ENCODE measurements around the gene ACBD6. TPM values are rescaled to one million over a fixed set of nuclear protein-coding genes. Genes with fewer than 3 reads are reported as not detected.

The ACBD6 gene
- total RNA-seq, 2 experiments from 2014 or later, result 45.6 to 46.8 TPM

DNA sequence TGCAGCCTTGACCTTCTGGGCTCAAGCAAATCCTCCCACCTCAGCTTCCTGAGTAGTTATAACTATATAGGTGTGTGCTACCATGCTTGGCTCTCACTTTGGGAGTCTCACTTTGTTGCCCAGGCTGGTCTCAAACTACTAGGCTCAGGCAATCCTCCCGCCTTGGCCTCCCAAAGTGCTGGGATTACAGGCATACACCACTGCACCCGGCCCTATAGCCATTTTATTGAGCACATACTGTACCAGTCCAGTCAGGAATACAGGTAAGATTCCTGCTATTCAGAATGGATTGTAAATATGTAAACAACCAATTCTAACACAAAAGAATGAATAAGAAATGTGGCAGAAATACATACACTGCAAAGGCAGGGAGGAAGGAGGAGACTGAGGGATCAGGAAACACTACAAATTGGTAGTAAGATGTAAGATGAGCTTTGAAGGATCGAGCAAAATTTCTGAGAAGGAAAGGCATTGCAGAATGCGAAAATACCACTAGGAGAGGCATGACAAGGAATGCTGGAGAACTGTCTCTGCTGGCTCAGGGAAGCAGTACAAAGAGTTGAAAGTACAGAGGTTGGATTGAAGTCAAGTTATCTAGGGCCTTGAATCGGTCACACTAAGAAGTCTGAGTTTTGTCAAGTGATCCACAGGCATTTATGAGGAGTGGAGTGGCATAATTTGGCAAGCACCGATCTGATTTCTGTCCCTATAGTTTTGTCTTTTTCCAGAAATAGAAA lies 211.9 kb downstream of the ACBD6 start:
- DNase-seq, result no peak
- POLR2A ChIA-PET, result no interaction called here
- intact Hi-C loops (cut with DNase I, micrococcal nuclease), result no loop called here
- ATAC-seq, result no peak
- H3K4me3 Mint-ChIP-seq, result no peak overlapping the region
- peaks cover 26% of the 10 kb centered on the region for H3K4me1 Mint-ChIP-seq
- no peaks in the 10 kb centered on the region for H3K27me3 Mint-ChIP-seq
- H3K9me3 Mint-ChIP-seq (ENCODE audit: low read depth), result no peaks in the 10 kb centered on the region
- H3K36me3 Mint-ChIP-seq (ENCODE audit: low read depth), result peaks cover 10% of the 10 kb centered on the region
- H3K27ac Mint-ChIP-seq, result no peak overlapping the region
- CTCF ChIA-PET, result no interaction called here

DNA sequence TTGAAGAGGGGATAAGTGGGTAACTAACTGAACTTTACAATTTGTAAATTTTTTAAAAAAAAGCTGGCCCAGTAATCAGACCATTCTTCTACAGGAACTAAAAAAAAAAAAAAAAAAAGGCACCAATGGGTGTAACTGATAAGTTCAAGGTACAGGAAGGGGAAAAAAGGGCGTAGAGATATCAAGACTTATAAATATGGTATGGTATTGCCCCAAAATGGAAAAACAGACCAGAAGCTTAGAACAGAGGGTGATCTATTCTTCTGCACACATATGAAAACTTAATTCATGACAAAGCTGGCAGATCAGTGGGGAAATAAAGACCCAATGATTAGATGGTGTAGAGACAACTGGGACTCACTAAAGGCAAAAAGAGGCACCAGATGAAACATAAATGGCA lies 213.4 kb downstream of the ACBD6 start:
- Mint-ChIP-seq H3K4me3 (no peak overlapping the region), H3K9me3 (ENCODE audit: low read depth) (no peaks in the 10 kb centered on the region), H3K36me3 (ENCODE audit: low read depth) (peaks cover 10% of the 10 kb centered on the region), H3K4me1 (peaks cover 26% of the 10 kb centered on the region), H3K27me3 (no peaks in the 10 kb centered on the region), H3K27ac (no peak overlapping the region)
- POLR2A ChIA-PET, result no interaction called here
- CTCF ChIA-PET, result no interaction called here
- no peak for ATAC-seq
- intact Hi-C loops (cut with DNase I, micrococcal nuclease), result no loop called here
- no peak for DNase-seq

- DNase-seq (no peak), ATAC-seq (no peak)
- Mint-ChIP-seq H3K4me1 (peaks cover 26% of the 10 kb centered on the region), H3K9me3 (ENCODE audit: low read depth) (no peaks in the 10 kb centered on the region), H3K27me3 (no peaks in the 10 kb centered on the region), H3K27ac (no peak overlapping the region), H3K4me3 (no peak overlapping the region), H3K36me3 (ENCODE audit: low read depth) (peaks cover 12% of the 10 kb centered on the region)
- CTCF ChIA-PET, result no interaction called here
- intact Hi-C loops (cut with DNase I, micrococcal nuclease), result no loop called here
- POLR2A ChIA-PET, result no interaction called here
These were observed 214.2 kb downstream of the ACBD6 start for GRCh38 chr1:180287988-180288705.

GRCh38 chr1:180286417-180286816 lies 216.0 kb downstream of the ACBD6 start:
- DNase-seq (no peak), ATAC-seq (no peak)
- no peaks in the 10 kb centered on the region for H3K9me3 Mint-ChIP-seq (ENCODE audit: low read depth)
- no peak overlapping the region for H3K27ac Mint-ChIP-seq
- CTCF ChIA-PET, result interaction anchor here (0.6 kb wide), 1 partner anchor 246 kb away, joined by 3 read pairs; no protein-coding TSS in a partner anchor
- intact Hi-C loops (cut with DNase I, micrococcal nuclease), result no loop called here
- peaks cover 21% of the 10 kb centered on the region for H3K4me1 Mint-ChIP-seq
- POLR2A ChIA-PET, result no interaction called here
- H3K27me3 Mint-ChIP-seq, result no peaks in the 10 kb centered on the region
- no peak overlapping the region for H3K4me3 Mint-ChIP-seq
- peaks cover 16% of the 10 kb centered on the region for H3K36me3 Mint-ChIP-seq (ENCODE audit: low read depth)

DNA sequence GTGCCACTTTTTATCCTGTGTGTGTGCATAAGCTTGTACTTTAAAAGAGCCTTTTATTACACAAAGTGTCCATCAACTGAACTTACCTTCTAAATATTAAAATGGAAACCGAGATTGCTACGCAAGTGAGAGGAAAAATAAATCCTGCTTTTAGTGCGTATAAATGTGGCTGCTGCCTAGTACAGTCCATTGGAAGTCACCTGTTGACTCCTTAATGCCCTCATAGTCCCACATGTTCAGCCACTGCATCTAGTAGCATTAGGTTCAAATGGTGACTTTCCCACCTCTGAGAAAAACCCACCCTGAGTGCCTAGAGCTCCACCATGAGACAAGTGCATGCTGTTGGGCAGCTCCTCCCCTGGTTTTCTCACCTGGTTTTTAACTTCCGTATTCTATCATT lies 219.3 kb downstream of the ACBD6 start:
- Mint-ChIP-seq H3K4me3 (no peak overlapping the region), H3K9me3 (ENCODE audit: low read depth) (no peaks in the 10 kb centered on the region), H3K4me1 (no peaks in the 10 kb centered on the region), H3K36me3 (ENCODE audit: low read depth) (peaks cover 28% of the 10 kb centered on the region), H3K27me3 (no peaks in the 10 kb centered on the region), H3K27ac (no peak overlapping the region)
- ChIA-PET POLR2A (no interaction called here), CTCF (interaction anchor here (0.6 to 2.0 kb wide), 4 partner anchors 9 to 195 kb away, joined by 3 to 8 read pairs (median 4); no protein-coding TSS in a partner anchor)
- ATAC-seq, result no peak
- intact Hi-C loops (cut with DNase I, micrococcal nuclease), result no loop called here
- DNase-seq, result no peak

DNA sequence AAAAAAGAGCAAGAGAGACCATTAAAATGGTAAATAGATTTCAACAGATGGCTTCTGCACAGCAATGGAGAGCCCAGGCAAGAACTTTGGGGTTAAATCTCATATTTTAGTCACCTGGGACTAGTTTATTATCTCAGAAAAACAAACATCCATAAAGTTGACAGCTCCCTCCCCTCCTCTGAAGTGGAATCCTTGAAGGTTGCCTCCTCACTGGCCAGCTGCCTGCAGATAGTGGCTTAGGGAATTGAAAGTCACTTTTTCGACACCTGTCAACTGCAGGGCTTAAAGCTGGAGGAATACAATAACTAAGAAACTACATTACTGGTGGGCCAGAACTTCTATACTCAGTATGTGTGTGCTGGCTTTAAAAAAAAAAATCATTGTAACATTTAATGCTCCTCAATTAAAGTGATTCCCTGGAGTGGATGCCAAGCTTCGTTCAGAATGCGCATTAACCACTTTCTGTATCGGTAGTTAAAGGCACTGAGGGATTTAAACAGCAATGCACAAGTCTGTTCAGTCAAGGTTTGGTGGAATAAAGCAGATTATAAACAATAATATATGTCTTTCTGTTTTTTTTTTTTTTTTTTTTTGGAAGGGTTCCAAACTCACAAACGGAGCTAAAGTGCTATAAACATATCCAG lies 219.9 kb downstream of the ACBD6 start:
- CTCF ChIA-PET, result interaction anchor here (0.6 to 2.0 kb wide), 4 partner anchors 9 to 195 kb away, joined by 3 to 8 read pairs (median 4); no protein-coding TSS in a partner anchor

GRCh38 chr1:180281490-180281889 lies 220.9 kb downstream of the ACBD6 start:
- ChIA-PET POLR2A (no interaction called here), CTCF (interaction anchor here (0.7 to 1.1 kb wide), 3 partner anchors 44 to 94 kb away, joined by 3 to 6 read pairs (median 4); no protein-coding TSS in a partner anchor)
- DNase-seq (no peak), ATAC-seq (no peak)
- H3K36me3 Mint-ChIP-seq (ENCODE audit: low read depth), result peaks cover 22% of the 10 kb centered on the region
- no peak overlapping the region for H3K27ac Mint-ChIP-seq
- intact Hi-C loops (cut with DNase I, micrococcal nuclease), result no loop called here
- no peaks in the 10 kb centered on the region for H3K27me3 Mint-ChIP-seq
- H3K9me3 Mint-ChIP-seq (ENCODE audit: low read depth), result no peaks in the 10 kb centered on the region
- no peaks in the 10 kb centered on the region for H3K4me1 Mint-ChIP-seq
- H3K4me3 Mint-ChIP-seq, result no peak overlapping the region

More for the DNA sequence above, 219.9 kb downstream of the ACBD6 start:
- Mint-ChIP-seq H3K27me3 (no peaks in the 10 kb centered on the region), H3K9me3 (ENCODE audit: low read depth) (no peaks in the 10 kb centered on the region), H3K27ac (no peak overlapping the region), H3K36me3 (ENCODE audit: low read depth) (peaks cover 22% of the 10 kb centered on the region), H3K4me3 (no peak overlapping the region), H3K4me1 (no peaks in the 10 kb centered on the region)
- intact Hi-C loops (cut with DNase I, micrococcal nuclease), result no loop called here
- no peak for ATAC-seq
- DNase-seq, result no peak
- POLR2A ChIA-PET, result no interaction called here

DNA sequence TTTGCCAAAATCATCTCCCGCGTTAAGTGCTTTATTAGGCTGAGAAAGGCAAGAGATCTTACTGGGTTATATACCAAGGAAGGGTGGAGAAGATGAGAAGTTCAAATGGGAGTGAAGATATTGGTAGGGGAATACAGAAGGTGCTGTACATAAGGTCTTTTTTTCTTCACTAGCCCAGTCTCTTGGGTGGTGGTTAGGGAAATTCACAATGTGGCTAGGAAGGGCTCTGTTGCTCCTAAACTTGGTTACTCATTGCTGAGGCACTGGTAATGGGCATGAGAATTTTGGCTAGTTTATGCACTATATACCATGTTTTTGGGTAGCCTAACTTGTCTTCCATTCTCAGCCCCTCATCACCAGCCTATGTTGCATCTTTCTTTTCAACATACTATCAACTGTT lies 221.8 kb downstream of the ACBD6 start:
- no peaks in the 10 kb centered on the region for H3K4me1 Mint-ChIP-seq
- no peak overlapping the region for H3K4me3 Mint-ChIP-seq
- ATAC-seq (no peak), DNase-seq (no peak)
- no peaks in the 10 kb centered on the region for H3K27me3 Mint-ChIP-seq
- H3K27ac Mint-ChIP-seq, result no peak overlapping the region
- intact Hi-C loops (cut with DNase I, micrococcal nuclease), result no loop called here
- H3K36me3 Mint-ChIP-seq (ENCODE audit: low read depth), result peaks cover 22% of the 10 kb centered on the region
- POLR2A ChIA-PET, result no interaction called here
- H3K9me3 Mint-ChIP-seq (ENCODE audit: low read depth), result no peaks in the 10 kb centered on the region
- CTCF ChIA-PET, result interaction anchor here (0.6 to 1.1 kb wide), 2 partner anchors 71 to 93 kb away, joined by 4 read pairs; no protein-coding TSS in a partner anchor

DNA sequence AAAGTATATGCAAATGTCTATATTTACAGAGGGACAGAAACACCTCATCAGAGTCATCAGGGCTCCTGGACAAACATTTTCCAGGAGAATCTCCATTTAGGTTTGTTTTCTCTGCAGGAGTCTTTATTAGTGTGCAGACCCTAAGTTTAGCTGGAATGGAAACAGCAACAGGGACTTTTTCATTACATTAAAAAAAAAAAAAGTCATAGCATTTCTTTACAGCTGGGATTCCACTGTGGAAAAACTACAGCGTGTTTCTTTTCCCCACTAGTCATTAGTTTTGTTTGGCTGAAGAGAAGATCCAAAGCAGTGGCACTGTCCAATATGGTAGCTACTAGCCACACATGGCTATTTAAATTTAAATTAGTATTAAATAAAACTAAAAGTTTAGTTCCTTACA lies 222.7 kb downstream of the ACBD6 start:
- no peak for ATAC-seq
- ChIA-PET POLR2A (no interaction called here), CTCF (interaction anchor here (0.8 to 1.0 kb wide), 2 partner anchors 27 to 137 kb away, joined by 3 to 6 read pairs; no protein-coding TSS in a partner anchor)
- intact Hi-C loops (cut with DNase I, micrococcal nuclease), result no loop called here
- peaks cover 25% of the 10 kb centered on the region for H3K36me3 Mint-ChIP-seq (ENCODE audit: low read depth)
- no peaks in the 10 kb centered on the region for H3K4me1 Mint-ChIP-seq
- H3K27me3 Mint-ChIP-seq, result no peaks in the 10 kb centered on the region
- DNase-seq, result no peak
- H3K9me3 Mint-ChIP-seq (ENCODE audit: low read depth), result no peaks in the 10 kb centered on the region
- H3K4me3 Mint-ChIP-seq, result no peak overlapping the region
- no peak overlapping the region for H3K27ac Mint-ChIP-seq

- ChIA-PET POLR2A (no interaction called here), CTCF (interaction anchor here (0.6 kb wide), 1 partner anchor 192 kb away, joined by 4 read pairs; no protein-coding TSS in a partner anchor)
- H3K36me3 Mint-ChIP-seq (ENCODE audit: low read depth), result peaks cover 24% of the 10 kb centered on the region
- no peak overlapping the region for H3K27ac Mint-ChIP-seq
- intact Hi-C loops (cut with DNase I, micrococcal nuclease), result no loop called here
- ATAC-seq (no peak), DNase-seq (no peak)
- H3K4me3 Mint-ChIP-seq, result no peak overlapping the region
- no peaks in the 10 kb centered on the region for H3K4me1 Mint-ChIP-seq
- no peaks in the 10 kb centered on the region for H3K9me3 Mint-ChIP-seq (ENCODE audit: low read depth)
- no peaks in the 10 kb centered on the region for H3K27me3 Mint-ChIP-seq
These were observed 223.6 kb downstream of the ACBD6 start for GRCh38 chr1:180278596-180279395.

DNA sequence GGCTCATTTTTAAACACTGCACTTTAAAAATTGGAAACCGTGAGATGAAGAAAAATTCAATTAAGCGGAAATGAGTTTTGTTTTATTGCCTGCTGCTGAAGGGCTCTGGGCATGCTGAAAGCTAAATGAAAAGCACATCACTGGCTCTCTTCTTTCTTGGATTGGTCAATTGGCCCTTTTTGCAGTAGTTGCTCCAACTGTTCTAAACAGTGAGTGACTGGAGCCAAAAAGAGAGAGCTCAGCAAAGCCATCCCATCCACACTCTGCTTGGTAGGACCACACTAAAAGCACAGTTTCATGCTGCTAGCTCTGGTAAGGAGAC lies 224.2 kb downstream of the ACBD6 start:
- intact Hi-C loops (cut with DNase I, micrococcal nuclease), result no loop called here

More for the DNA sequence above, 224.2 kb downstream of the ACBD6 start:
- no peak for ATAC-seq
- H3K4me1 Mint-ChIP-seq, result no peaks in the 10 kb centered on the region
- H3K27ac Mint-ChIP-seq, result no peak overlapping the region
- H3K36me3 Mint-ChIP-seq (ENCODE audit: low read depth), result peaks cover 23% of the 10 kb centered on the region
- H3K27me3 Mint-ChIP-seq, result no peaks in the 10 kb centered on the region
- no peak for DNase-seq
- CTCF ChIA-PET, result interaction anchor here (0.8 kb wide), 1 partner anchor 25 kb away, joined by 4 read pairs; no protein-coding TSS in a partner anchor
- POLR2A ChIA-PET, result no interaction called here
- no peak overlapping the region for H3K4me3 Mint-ChIP-seq
- H3K9me3 Mint-ChIP-seq (ENCODE audit: low read depth), result no peaks in the 10 kb centered on the region

Measured in activated CD4-positive, alpha-beta T cell treated with anti-CD3 and anti-CD28 coated beads for 36 hours (primary cell).